K562 (cell line): ENCODE measurements around the gene SERINC5. TPM values are rescaled to one million over a fixed set of nuclear protein-coding genes. Genes with fewer than 3 reads are reported as not detected.
A peak's percentile ranks its signal among the peaks of the same experiment; 100 is the strongest.

Experiments used
- ATF7 ChIP-seq: fragments of 450-650 bp; IDR thresholded peaks from 2 replicates; pipeline ENCODE4 v1.7.1; 2014; ENCODE audit warnings: mild to moderate bottlenecking, moderate library complexity
- BHLHE40 ChIP-seq: IDR thresholded peaks from 2 replicates; pipeline ENCODE4 v1.6.1; 2011; ENCODE audit warnings: low read length, improper control_type of control experiment
- FOSL1 ChIP-seq: fragments of 200-800 bp; sonication (Bioruptor generic); conservative IDR thresholded peaks from 2 replicates; pipeline ENCODE4 v1.6.1; 2016; ENCODE audit warnings: missing genetic modification characterization, missing compliant biosample characterization
- FOXA1 ChIP-seq: fragments of 450-650 bp; IDR thresholded peaks from 2 replicates; pipeline ENCODE4 v1.6.1; 2016; ENCODE audit warnings: mild to moderate bottlenecking, borderline replicate concordance
- FOXJ3 ChIP-seq: sonication (generic); formaldehyde crosslinking; IDR thresholded peaks from 2 replicates; pipeline ENCODE4 v1.4.0; 2020; ENCODE audit warnings: mild to moderate bottlenecking, missing genetic modification reagents
- HDAC1 ChIP-seq, 2 experiments: fragments of 450-650 bp; IDR thresholded peaks; 2 replicates each; pipeline ENCODE4 v1.6.1; 2016 to 2017; ENCODE audit warnings: inconsistent platforms in 1 of 2, mild to moderate bottlenecking in 1 of 2, moderate library complexity in 1 of 2
- HDAC2 ChIP-seq: fragments of 450-650 bp; IDR thresholded peaks from 2 replicates; pipeline ENCODE4 v1.6.1; 2016; ENCODE audit warnings: mild to moderate bottlenecking
- JUND ChIP-seq, 2 experiments: IDR thresholded peaks; 2 replicates in 1 of 2; 3 replicates in 1 of 2; pipeline ENCODE4 v1.6.1; 2011; ENCODE audit warnings: borderline replicate concordance in 2 of 2, low read depth in 2 of 2, low read length in 2 of 2, improper control_type of control experiment in 1 of 2, missing biosample characterization in 1 of 2, missing genetic modification characterization in 1 of 2, missing genetic modification reagents in 1 of 2
- PBX2 ChIP-seq, 2 experiments: IDR thresholded peaks in 1 of 2; conservative IDR thresholded peaks in 1 of 2; 2 replicates each; pipeline ENCODE4 v1.6.1; 2016; ENCODE audit warnings: low read depth in 2 of 2, mild to moderate bottlenecking in 1 of 2, missing compliant biosample characterization in 1 of 2, missing genetic modification characterization in 1 of 2, moderate library complexity in 1 of 2
- RBM17 ChIP-seq: fragments of 200-400 bp; formaldehyde crosslinking; IDR thresholded peaks from 2 replicates; pipeline ENCODE4 v1.6.1; 2017; ENCODE audit warnings: low read depth, mild to moderate bottlenecking, low read length, borderline replicate concordance
- YY1 ChIP-seq, 3 experiments: IDR thresholded peaks; 2 replicates each; pipeline ENCODE4 v1.6.1; 2011; ENCODE audit warnings: low read length in 2 of 3, mild to moderate bottlenecking in 2 of 3, moderate library complexity in 2 of 3, borderline replicate concordance in 1 of 3, control low read depth in 1 of 3, low read depth in 1 of 3; ENCODE audit not compliant: insufficient read depth in 3 of 3, insufficient replicate concordance in 2 of 3, control insufficient read depth in 1 of 3, insufficient read length in 1 of 3; ENCODE audit errors: extremely low read depth in 1 of 3
- ZNF253 ChIP-seq: fragments of 250-450 bp; sonication (Bioruptor Pico); conservative IDR thresholded peaks from 2 replicates; pipeline ENCODE4 v1.6.1; 2021; ENCODE audit warnings: mild to moderate bottlenecking
- polyA plus RNA-seq, 8 experiments: library from polyadenylated mRNA; depleted of rRNA in 4 of 8; stranded (reverse) in 5 of 8; unstranded in 3 of 8; fragments of >200 nt; fragmentation: Nextera tagmentation in 2 of 8; fragmentation: Illumina TruSeq in 1 of 8; extraction: Ambion mirVana in 2 of 8; extraction: Trizol in 1 of 8; gene quantifications; 2 replicates each; pipeline versions ENCODE4 v1.2.1 to v1.2.3, GENCODE V29; 2011 to 2014; ENCODE audit warnings: inconsistent platforms in 1 of 8, missing spikeins in 1 of 8
- total RNA-seq, 7 experiments: library from RNA; depleted of rRNA in 6 of 7; stranded (reverse); fragments of >200 nt in 6 of 7; fragmentation: Illumina TruSeq in 2 of 7; extraction: Trizol in 2 of 7; gene quantifications; 2 replicates each; pipeline versions ENCODE4 v1.2.1 to v1.2.3, GENCODE V29; 2011 to 2021; ENCODE audit warnings: low replicate concordance in 1 of 7
- TF ChIP-seq, protein P1 (sequence below), 2 experiments: fragments of 450-650 bp; IDR thresholded peaks; 2 replicates each; pipeline ENCODE4 v1.6.1; 2018; ENCODE audit warnings: mild to moderate bottlenecking in 2 of 2, low read depth in 1 of 2; ENCODE audit not compliant: partially characterized antibody in 2 of 2
- TF ChIP-seq, protein P2 (sequence below): sonication (generic); formaldehyde crosslinking; IDR thresholded peaks from 2 replicates; pipeline ENCODE4 v1.8.0; 2022; ENCODE audit warnings: mild to moderate bottlenecking, missing genetic modification reagents

Gene SERINC5
- total and polyA plus RNA-seq, 9 of the 15 experiments (the other 6 are each of a cell fraction or from before 2014, with no cell fraction given), result 1.4 to 7.9 (median 3.7) TPM

- TF ChIP-seq FOXJ3 (no peak), HDAC1 (IDR thresholded peaks at IDR 0.05) (peak in 1 of 2 experiments; percentile 32; a peak in 1 of 4 replicates), RBM17 (no peak), FOSL1 (tag) (peak; percentile 92), ATF7 (peak; percentile 48), FOXA1 (no peak), HDAC2 (0 out of 2 replicates have a peak, but pooled peaks have one; percentile 17), BHLHE40 (peak; percentile 72), JUND (IDR thresholded peaks at IDR 0.05; ENCODE audit: borderline replicate concordance, low read depth, low read length) (peak; percentile 96), JUND (tag; IDR thresholded peaks at IDR 0.05; ENCODE audit: borderline replicate concordance, low read depth, low read length) (peak; percentile 95), ZNF253 (no peak), PBX2 (CRISPR knock-in tag; IDR thresholded peaks at IDR 0.05; ENCODE audit: low read depth) (no peak), PBX2 (tag; conservative IDR thresholded peaks at IDR 0.05; ENCODE audit: low read depth) (peak; percentile 93), YY1 (IDR thresholded peaks at IDR 0.05; ENCODE audit: borderline replicate concordance in 1 of 3, control insufficient read depth in 1 of 3, extremely low read depth in 1 of 3, insufficient read depth in 3 of 3, insufficient read length in 1 of 3, insufficient replicate concordance in 2 of 3, low read depth in 1 of 3, low read length in 2 of 3) (peak in 1 of 3 experiments; percentile 41)
- TF ChIP-seq, protein P1, sequence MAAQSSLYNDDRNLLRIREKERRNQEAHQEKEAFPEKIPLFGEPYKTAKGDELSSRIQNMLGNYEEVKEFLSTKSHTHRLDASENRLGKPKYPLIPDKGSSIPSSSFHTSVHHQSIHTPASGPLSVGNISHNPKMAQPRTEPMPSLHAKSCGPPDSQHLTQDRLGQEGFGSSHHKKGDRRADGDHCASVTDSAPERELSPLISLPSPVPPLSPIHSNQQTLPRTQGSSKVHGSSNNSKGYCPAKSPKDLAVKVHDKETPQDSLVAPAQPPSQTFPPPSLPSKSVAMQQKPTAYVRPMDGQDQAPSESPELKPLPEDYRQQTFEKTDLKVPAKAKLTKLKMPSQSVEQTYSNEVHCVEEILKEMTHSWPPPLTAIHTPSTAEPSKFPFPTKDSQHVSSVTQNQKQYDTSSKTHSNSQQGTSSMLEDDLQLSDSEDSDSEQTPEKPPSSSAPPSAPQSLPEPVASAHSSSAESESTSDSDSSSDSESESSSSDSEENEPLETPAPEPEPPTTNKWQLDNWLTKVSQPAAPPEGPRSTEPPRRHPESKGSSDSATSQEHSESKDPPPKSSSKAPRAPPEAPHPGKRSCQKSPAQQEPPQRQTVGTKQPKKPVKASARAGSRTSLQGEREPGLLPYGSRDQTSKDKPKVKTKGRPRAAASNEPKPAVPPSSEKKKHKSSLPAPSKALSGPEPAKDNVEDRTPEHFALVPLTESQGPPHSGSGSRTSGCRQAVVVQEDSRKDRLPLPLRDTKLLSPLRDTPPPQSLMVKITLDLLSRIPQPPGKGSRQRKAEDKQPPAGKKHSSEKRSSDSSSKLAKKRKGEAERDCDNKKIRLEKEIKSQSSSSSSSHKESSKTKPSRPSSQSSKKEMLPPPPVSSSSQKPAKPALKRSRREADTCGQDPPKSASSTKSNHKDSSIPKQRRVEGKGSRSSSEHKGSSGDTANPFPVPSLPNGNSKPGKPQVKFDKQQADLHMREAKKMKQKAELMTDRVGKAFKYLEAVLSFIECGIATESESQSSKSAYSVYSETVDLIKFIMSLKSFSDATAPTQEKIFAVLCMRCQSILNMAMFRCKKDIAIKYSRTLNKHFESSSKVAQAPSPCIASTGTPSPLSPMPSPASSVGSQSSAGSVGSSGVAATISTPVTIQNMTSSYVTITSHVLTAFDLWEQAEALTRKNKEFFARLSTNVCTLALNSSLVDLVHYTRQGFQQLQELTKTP (IDR thresholded peaks at IDR 0.05; ENCODE audit: low read depth in 1 of 2, partially characterized antibody in 2 of 2), result peak in 1 of 2 experiments; percentile 30
- TF ChIP-seq, protein P2, sequence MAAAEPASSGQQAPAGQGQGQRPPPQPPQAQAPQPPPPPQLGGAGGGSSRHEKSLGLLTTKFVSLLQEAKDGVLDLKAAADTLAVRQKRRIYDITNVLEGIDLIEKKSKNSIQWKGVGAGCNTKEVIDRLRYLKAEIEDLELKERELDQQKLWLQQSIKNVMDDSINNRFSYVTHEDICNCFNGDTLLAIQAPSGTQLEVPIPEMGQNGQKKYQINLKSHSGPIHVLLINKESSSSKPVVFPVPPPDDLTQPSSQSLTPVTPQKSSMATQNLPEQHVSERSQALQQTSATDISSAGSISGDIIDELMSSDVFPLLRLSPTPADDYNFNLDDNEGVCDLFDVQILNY (CRISPR knock-in tag), result no peak
Observed at GRCh38 chr5:80246995-80247729, 8.7 kb downstream of the SERINC5 start (continued).
